SW480 (cell line): Measurements from ENCODE around the gene COX19.
A peak's percentile ranks its signal among the peaks of the same experiment; 100 is the strongest.

Experiments
- DNase-seq: peaks from one replicate; pipeline ENCODE4 v3.0.0-alpha.2; 2016; ENCODE audit warnings: low spot score

Gene COX19

DNA sequence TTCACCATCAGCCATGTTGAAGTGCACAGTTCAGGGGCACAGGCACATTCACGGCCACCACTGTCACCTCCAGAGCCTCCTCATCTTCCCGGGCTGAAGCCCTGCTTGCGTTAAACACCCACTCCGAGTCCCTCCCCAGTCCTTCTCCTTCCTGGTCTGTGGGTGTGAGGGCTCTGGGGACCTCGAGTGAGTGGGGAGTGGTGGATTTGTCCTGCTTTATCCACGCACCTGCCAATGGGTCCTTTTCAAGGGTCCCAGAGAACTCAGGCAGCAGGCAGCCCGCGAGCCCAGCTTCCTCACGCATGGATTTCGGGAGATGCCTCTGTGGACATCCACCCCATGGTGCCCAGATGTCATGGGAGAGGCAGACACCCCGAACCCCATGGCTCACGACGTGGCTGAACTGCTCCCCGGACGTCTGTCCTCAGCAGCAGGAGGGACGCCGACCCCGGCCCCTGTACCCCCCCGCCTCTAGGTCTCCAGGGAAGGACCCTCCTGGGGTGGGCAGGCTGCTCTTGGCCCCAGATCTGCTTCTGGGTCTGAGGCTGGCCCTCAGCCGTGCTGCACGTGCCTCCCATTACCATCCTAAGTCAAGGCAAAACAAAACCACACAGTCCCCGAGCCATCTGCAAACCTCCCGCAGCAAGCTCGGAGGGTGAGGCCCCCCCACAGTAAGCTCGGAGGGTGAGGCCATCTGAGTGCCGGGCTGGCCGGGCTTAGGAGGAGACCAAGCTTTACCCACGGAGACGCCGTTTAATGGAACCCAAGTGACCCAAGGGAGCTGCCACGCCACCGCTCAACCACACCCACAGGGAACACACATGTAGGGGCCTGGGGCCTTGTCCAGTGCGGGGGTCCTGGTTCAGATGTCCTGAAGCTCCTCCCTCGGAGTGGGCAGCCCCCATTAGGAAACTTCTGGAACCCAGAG, 16.6 kb upstream of the COX19 start:
- DNase-seq = no peak

DNA sequence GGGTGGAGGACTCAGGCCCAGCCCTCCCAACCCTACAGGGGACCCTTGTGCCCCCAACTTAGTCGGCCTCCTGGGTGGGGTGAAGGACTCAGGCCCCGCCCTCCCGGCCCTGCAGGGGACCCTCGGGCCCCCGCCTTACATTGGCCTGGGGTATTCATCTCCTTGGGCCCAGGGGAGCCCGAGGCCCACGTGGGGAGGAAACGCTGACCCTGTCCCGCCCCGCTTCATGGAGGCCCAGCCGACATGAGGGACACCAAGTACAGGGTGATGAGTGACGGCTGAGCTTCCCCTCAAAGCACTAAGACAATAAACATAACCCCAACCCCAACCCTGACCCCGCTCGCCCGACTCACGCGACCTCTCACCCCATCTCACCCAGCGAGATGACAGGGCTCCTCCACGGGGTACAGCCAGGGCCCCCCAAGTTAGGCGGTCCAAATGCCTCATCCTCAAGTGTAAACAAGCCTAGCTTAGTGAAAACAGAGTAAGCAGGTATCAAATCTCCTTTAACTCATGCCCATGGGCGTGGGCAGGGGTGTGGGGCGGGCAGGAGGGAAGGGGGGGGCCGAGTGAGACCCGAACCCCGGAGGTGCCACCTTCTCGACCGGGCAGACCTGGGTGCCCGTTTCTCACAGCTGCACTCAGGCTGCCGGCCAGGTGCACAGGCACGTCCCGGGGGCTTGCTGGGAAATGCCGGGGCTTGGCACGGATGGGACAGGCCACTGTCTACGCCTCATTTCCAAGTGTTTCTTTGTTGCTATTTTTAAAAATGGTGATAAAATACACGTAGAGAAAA, 15.8 kb upstream of the COX19 start:
- no peak for DNase-seq

DNA sequence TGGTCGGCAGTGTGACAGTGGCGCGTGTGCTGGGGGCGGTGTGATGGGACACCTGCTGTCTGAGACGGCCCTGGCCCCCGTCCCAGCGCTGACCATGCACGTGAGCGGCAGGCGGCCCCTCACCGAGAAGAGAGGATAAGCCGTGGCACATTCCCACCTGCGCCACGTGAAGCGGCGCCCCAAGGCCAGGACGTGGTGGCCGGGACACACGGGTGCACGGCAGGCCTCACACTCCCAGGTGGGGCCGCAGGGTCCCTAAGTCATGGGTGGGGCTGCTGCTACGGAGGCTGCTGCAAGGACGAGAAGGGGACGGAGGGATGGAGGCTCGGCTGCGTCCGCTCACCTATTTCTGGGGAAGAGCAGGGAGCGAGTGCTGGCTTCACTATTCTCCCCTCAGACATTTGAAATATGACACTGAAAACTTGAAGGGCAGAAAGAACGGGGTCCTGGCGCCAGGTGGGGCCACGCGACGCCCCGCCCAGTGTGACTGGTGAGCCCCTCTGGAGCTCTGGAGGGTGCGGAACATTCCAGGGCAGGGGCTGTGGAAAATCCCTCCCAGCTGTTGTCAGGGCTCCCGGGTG, 15.1 kb upstream of the COX19 start:
- no peak for DNase-seq

DNA sequence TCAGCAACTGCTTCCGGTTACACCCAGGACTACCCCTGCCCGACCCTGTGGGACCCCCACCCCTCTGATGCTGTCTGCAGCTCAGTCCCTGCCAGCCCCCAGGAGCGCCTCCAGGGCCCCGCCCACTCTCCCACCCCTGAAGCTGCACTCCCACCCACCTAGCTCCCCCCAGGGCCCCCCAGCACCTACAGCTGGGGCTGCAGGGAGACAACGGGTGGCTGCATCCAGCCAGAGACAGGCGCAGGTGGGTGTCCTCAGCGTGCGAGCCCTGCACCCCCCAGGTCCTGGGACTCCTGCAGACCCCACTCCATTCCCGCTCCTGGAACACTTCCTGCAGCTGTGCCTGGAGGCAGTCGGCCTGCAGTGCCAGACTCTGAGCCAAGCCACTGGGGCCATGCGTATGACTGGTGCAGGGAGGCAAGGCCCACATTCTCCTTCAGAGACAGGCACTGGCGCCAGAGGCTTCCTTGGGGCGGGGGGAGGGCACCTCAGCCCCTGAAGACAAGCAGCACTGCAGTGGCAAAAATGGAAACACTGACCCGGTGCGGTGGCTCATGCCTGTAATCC, 13.7 kb upstream of the COX19 start:
- DNase-seq = no peak

DNA sequence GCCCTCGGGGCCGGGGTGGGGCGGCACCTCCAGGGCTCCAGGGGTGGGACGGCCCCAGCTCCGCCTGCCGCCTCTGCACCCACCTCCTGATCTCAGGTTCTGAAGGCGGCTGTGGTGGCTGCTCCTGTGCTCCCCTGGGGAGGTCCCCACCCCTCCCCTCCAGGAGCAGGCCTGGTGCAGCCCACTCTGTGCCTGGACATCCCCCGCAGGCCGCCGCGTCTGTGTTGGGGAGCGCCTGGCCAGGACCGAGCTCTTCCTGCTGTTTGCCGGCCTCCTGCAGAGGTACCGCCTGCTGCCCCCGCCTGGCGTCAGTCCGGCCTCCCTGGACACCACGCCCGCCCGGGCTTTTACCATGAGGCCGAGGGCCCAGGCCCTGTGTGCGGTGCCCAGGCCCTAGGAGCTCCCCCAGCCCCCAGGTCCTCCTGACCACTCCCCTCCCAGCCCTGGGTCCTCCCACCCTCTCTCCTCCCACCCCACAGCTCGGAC, 13.1 kb upstream of the COX19 start:
- DNase-seq = peak; percentile 50

DNA sequence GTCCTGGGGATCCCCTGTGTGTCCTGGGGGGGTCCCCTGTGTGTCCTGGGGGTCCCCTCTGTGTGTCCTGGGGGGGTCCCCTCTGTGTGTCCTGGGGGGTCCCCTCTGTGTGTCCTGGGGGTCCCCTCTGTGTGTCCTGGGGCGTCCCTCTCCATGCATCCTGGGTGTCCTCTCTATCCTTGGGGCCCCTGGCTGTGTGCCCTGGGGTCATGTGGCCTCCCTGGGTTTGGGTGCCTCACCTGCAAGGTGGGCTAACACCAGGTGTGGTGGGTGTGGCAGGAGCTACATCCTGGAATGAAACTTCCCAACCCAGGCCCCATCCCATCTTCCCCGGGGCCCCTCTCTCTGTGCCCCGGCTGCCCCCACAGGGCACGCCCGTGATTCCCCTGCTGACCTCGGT, 12.6 kb upstream of the COX19 start:
- no peak for DNase-seq

DNA sequence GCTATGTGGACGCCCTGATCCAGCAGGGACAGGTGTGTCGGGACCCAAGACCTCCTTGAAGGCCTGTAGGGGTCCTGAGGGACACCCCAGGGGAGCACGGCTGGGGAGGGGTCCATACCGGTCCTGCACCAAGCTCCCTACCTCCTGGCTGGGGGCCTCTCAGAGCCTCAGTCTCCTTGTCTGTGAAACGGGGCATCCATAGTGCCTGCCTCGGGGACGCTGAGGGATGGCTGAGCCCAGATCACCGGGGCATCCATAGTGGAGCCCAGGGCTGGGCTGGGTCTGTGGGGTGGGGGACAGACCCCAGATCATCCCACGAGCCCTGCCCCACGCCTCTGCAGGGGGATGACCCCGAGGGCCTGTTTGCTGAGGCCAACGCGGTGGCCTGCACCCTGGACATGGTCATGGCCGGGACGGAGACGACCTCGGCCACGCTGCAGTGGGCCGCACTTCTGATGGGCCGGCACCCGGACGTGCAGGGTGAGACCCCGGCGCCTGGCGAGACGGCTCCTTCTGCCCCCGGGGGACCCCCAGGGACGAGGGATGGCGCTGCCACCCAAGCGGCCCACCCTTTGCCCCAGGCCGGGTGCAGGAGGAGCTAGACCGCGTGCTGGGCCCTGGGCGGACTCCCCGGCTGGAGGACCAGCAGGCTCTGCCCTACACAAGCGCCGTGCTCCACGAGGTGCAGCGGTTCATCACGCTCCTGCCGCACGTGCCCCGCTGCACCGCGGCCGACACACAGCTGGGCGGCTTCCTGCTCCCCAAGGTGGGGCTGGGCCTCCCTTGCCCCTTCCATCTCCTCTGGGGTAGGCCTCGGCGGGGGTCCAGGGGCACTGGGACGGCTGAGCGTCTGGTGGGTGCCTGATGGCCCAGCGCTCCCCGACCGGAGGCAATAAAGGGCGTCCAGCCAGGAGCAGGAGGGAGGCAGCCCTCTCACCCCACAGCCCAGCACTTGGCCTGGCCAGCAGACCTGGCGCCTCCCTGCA, 11.7 kb upstream of the COX19 start:
- DNase-seq = no peak

DNA sequence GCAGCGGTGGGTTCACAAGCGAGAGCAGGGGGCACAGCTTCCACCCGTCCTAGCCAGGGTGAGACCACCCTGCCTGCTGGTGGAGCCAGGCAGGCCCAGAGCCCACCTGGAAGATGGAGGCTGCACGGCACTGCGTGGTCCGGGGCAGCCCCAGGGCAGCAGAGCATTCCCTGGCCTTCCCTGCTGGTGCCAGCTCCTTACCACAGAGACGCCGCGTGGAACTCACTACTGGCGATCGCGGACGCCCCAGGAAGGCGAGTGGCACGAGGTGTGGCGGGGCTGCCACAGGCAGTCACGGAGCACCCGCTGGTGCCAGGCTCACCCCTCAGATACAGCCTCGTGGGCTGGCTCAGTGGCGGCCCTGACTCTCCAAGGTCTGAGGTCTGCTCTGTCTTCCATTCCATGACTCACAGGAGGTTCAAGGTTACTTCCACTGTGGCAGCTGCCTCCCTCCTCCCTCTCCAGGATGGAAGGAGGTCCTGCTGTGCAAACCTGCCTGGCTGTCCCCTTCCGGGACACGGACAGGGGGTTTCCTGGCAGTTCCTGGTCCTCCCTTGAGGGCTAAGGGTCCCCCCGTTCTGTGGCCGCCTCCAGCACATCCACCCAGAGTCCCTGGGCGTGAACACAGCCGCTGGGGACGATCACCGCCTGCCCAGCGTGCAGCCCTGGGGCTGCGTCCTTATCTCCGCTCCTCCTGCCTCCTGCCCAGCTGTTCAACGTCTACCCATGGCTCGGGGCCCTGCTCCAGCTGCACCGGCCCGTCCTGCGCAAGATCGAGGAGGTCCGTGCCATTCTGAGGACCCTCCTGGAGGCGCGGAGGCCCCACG, 10.8 kb upstream of the COX19 start:
- no peak for DNase-seq

DNA sequence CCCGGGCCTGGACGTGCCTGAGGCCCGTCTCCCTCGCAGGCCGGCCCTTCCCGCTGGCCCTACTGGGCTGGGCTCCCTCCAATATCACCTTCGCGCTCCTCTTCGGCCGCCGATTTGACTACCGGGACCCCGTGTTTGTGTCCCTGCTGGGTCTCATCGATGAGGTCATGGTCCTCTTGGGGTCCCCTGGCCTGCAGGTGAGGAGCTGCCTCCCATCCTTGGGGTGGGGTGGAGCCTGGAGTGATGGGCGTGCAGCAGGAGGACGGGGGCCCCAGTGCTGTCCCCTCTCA, 9.7 kb upstream of the COX19 start:
- DNase-seq = no peak

DNA sequence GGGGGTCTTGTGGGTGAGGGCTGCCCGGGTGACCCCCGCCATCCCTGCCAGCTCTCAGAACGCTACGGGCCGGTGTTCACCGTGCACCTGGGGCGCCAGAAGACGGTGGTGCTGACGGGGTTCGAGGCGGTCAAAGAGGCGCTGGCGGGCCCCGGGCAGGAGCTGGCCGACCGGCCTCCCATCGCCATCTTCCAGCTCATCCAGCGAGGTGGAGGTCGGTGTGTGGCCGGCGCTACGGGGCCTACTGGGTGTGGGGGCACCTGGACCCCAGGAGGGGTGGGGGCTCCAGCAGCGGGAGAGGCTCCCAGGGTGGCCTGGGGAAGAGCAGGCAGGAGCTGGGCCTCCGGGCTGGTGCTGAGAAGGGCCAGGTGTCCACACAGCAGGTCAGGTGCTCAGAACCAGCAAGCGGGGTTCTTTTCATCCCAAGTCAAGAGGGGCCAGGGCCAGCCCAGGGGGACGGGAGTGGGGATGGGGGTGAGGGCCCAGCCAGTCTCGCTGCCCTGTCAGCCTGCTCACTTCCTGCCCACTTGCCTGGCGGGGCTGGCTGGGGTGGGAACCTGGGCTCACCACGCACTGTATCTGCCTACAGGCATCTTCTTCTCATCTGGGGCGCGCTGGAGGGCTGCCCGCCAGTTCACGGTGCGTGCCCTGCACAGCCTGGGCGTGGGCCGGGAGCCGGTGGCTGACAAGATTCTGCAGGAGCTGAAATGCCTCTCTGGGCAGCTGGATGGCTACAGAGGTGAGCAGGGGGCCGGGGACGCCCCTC, 9.2 kb upstream of the COX19 start:
- DNase-seq = no peak

DNA sequence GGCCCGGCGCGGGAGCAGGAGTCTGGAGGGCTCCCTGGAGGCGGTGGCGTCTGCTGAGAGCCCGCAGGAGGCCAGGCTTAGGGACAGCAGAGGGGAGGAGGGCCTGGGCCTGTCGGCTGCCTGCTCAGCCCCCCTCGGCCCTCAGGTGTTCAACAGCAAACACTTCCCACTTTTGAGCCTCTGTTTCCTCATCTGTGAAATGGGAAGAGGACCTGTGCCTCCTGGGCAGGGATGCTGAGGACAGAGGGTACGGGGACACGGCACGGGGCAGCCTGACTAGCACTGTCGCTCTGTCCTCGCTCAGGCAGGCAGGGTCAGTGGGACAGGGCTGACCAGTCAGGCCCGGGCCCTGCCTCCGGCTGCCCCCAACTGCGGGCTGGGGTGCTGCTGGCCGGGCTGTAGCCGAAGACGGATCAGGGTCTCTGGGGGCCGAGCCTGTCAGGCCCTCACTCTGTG, 8.3 kb upstream of the COX19 start:
- DNase-seq = no peak

DNA sequence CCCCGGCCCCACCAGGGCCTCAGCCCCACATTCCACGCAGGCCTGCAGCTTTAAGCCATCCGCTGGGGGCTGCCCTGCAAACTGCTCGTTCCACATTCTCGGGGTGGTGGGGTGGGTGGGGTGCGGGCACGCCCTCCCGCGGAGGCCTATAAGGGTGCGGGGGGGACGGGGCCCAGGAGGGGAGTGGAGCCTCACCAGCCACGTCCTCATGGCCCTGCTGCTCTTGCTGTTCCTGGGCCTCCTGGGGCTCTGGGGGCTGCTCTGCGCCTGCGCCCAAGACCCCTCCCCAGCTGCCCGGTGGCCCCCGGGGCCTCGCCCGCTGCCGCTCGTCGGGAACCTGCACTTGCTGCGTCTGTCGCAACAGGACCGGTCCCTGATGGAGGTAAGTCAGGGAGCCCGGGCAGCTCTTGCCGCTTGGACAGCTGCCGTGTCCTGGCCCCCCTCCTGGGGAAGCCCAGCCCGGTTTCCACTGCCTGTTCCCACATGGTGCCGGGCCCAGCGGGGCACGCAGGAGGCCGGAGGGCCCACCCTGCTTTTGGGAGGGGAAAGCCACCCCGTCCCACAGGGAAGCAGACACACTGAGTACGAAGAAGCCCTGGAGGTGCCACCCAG, 7.8 kb upstream of the COX19 start, which contains the start of gene CYP2W1:
Gene CYP2W1 (plus strand): TSS at position 178 of the 612 bp plus-strand sequence. CDS start 31 bp downstream, at position 209.
- DNase-seq = no peak

DNA sequence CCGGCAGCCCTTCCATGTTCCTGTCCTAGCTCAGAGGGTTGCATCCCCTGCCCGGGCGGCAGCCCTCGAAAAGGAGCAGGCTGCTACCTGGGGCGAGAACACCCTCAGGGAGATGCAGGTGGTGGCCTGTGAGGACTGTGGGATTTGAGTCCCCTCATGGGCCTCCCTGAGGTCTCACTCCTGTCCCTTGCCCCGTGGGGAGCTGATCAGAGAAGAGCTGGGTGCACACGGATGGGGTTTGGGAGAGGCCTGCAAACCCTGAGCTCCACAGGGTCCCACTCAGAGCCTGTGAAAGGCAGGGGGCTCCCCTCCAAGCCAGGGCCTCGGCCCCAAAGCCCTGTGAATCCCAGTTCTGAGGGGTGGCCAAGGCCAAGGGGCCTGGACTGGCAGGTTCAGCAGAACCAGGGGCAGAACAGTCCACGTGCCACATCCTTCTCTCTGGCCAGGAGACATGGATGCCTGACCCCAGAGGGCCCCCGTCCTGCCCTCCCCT, 7.2 kb upstream of the COX19 start:
- DNase-seq = no peak

DNA sequence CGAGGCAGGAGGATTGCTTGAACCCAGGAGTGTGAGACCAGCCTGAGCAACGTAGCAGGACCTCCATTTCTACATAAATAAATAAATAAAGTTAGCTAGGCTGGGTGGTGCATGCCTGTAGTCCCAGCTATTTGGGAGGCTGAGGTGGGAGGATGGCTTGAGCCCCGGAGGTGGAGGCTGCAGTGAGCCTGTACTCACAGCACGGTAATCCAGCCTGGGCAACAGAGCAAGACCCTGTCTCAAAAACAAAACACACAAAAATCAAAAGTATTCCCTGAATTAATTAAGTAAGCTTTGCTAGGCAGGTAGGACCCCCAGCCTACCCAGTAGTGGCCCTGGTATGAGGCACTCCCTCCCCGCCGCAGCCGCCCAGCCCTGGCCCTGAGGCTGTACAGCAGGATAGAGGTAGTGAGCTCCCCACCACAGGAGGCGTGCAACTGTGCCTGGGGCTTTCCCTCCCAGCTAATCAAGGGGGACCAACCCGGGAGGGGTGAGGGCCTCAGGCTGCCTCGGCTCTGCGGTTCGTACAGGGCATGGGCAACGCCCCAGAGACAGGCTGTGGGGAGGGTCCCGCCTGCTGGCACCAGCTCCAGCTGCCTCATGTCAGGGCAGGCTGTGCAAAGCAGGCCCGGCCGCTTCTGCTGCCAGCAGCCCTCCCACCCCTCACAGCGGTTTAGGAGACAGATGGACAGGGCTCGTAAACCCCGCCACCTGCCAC, 6.6 kb upstream of the COX19 start:
- no peak for DNase-seq

DNA sequence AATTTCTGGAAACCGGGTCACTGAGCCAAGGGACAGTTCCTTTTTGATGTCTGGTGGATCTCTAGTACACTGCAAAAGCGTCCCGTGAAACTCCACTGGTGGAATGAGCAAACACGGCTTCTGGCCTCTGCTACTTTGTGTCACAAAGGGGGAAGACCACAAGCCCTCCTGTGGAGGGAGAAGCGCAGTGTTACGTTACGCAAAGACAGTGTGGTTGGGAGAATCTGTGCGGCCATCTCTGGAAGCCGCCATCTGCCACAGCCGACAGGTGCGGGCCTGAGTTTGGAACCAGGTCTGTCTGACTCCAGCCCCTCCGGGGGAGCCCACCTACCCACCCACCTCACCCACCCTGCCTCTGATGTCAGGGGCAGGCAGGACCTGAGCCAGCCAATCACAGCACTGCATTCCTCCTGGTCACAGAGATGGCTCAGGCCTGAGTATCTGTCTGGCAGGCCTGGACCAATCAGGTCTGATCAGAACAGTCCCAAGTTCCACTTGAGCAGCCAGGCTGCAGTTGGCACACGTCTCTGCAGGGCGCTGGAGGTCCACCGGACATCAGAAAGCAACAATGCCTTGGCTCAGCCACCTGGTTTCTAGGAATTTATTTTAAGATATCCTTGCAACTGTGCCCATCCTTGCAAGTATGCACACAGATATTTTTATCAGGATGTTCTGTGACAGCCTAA, 4.7 kb upstream of the COX19 start:
- no peak for DNase-seq

DNA sequence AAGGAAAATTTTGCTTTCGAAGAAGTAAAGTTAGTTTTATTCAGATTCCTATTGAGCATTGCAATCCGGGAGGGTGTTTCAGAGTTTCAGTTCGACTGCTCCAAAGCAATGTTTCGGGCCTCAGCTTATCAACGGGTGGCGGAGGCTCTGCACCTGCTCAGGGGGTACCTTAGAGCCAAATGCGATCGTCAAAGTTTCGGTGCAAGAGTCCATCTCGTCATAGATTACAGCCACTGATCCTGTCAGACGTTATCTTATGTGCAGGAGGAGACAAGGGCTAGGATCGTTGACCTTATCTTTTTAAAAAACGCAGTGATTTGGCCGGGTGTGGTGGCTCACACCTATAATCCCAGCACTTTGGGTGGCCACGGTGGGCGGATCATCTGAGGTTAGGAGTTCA, 3.8 kb upstream of the COX19 start:
- DNase-seq = no peak

DNA sequence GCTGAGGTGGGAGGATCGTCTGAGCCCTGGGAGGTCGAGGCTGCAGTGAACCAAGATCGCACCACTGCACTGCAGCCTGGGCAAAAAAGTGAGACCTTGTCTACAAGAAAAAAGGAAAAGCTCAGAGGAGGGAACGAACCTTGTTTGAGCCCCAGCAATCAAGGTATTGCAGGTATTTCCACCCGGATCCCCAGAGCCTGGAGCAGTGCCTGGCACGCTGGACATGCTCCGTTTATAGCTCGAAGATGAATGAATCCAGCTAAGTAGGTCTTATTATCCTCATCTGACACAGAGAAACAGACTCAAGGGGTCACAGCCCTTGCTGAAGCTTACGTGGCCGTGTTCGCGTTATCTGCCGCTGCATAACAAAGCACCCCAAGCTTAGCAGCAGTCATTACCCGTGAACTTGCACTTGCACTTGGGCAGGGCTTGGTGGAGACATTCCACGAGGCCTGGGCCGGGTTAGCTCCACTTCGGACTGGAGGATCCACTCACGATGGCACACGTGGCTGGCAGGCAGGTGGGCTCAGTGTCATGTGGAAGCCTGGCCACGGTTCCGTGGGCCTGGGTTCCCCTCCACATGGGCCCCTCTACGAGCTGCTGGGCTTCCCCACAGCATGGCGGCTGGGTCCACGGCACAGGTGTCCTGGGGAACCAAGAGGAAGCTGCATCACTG, 3.2 kb upstream of the COX19 start:
- DNase-seq = no peak
